Motor neuron (in vitro differentiated cells): Measurements from ENCODE around the gene TTYH2. TPM values are rescaled to one million over a fixed set of nuclear protein-coding genes. Genes with fewer than 3 reads are reported as not detected.
"Not testable (repeated sequence)": the region's sequence is repeated elsewhere in the genome, so short reads cannot be mapped to it uniquely, and the experiment has no call there.

Source experiments
- ATAC-seq, 8 experiments: fragments of 200-7000 bp; cut with Tn5 transposase; replicated peaks in 6 of 8; 2 replicates each; pipeline ENCODE4 v1.8.0; 2021; ENCODE audit warnings: mild to moderate bottlenecking in 8 of 8, moderate library complexity in 8 of 8
- H3K27ac ChIP-seq, 2 donors: fragments of 250-450 bp; sonication (Bioruptor Pico); 2 replicates each; pipeline ENCODE4 v1.9.0; 2021; ENCODE audit warnings: antibody characterized with exemption in 2 of 2, mild to moderate bottlenecking in 2 of 2, moderate library complexity in 1 of 2
- H3K4me1 ChIP-seq, 2 donors: fragments of 250-450 bp; sonication (Bioruptor Pico); replicated peaks in 1 of 2; 2 replicates each; pipeline ENCODE4 v1.6.1; 2021; ENCODE audit warnings: antibody characterized with exemption in 2 of 2, mild to moderate bottlenecking in 2 of 2, moderate library complexity in 1 of 2
- H3K4me3 ChIP-seq, 5 donors: fragments of 250-450 bp; sonication (Bioruptor Pico); 2 replicates each; pipeline ENCODE4 v1.9.0; 2021; ENCODE audit warnings: antibody characterized with exemption in 5 of 5, mild to moderate bottlenecking in 5 of 5, moderate library complexity in 4 of 5
- WGBS, 10 experiments: fragments of 450-650 bp; shearing (Covaris generic); methylation state at CpG; one replicate each; pipeline ENCODE4 v1.0.0; 2022; 5-methylcytosine and 5-hydroxymethylcytosine counted together
- in situ Hi-C, 9 experiments: fragments of 400-800 bp; cut with MboI; loops; one replicate each; pipeline ENCODE4 v1.15.0; 2021; ENCODE audit warnings: low sequenced_read_pairs in 9 of 9, low pct_unique_long_range_greater_than_20kb in 2 of 9; ENCODE audit not compliant: unreplicated experiment in 9 of 9
- total RNA-seq, 8 experiments: library from RNA; unstranded; fragments of 300-600 nt; gene quantifications; 2 replicates each; pipeline versions ENCODE4 v1.2.3 to v1.2.4, GENCODE V29; 2022

TTYH2 gene
- total RNA-seq, 8 experiments from 2014 or later, result 6.0 to 20.6 (median 9.1) TPM

GRCh38 chr17:74276541-74277009, 63.2 kb downstream of the TTYH2 start:
- peaks cover 38 to 50% of the 10 kb centered on the region in 2 donors for H3K4me1 ChIP-seq
- peak overlapping the region; percentile 4 to 32 for H3K27ac ChIP-seq
- peak in 3 of 8 experiments; percentile 18 to 72 (median 56) for ATAC-seq
- no peak overlapping the region for H3K4me3 ChIP-seq
- in situ Hi-C loops, result no loop called here
- 0 to 31% (median 20%) methylated on average over 1 to 2 of the region's 5 CpGs; no CpG with 5 or more reads in 3 of the 10 experiments for WGBS, 10 experiments

GRCh38 chr17:74277935-74278334, 64.6 kb downstream of the TTYH2 start:
- ATAC-seq, result no peak
- Histone ChIP-seq H3K27ac (no peak overlapping the region), H3K4me3 (no peak overlapping the region), H3K4me1 (peaks cover 25 to 36% of the 10 kb centered on the region in 2 donors)
- in situ Hi-C loops, result no loop called here
- WGBS, 10 experiments, result 0 to 57% methylated on average over 1 of the region's 1 CpG; no CpG with 5 or more reads in 8 of the 10 experiments

- 97 to 100% (median 100%) methylated on average over 1 to 4 of the region's 7 CpGs; no CpG with 5 or more reads in 7 of the 10 experiments for WGBS, 10 experiments
These were observed 66.2 kb downstream of the TTYH2 start for GRCh38 chr17:74279617-74280016.

GRCh38 chr17:74280093-74280513, 66.7 kb downstream of the TTYH2 start:
- 40 to 100% (median 83%) methylated on average over 1 to 2 of the region's 9 CpGs; no CpG with 5 or more reads in 4 of the 10 experiments for WGBS, 10 experiments
- H3K4me3 ChIP-seq, result no peak overlapping the region
- ATAC-seq, result peak in 2 of 8 experiments; percentile 86 to 89
- H3K4me1 ChIP-seq, result peaks cover 18 to 23% of the 10 kb centered on the region in 2 donors
- no peak overlapping the region for H3K27ac ChIP-seq
- in situ Hi-C loops, result no loop called here

More at GRCh38 chr17:74279617-74280016, 66.2 kb downstream of the TTYH2 start:
- H3K4me1 ChIP-seq, result peaks cover 18 to 20% of the 10 kb centered on the region in 2 donors
- H3K27ac ChIP-seq, ATAC-seq, H3K4me3 ChIP-seq, in situ Hi-C loops: not testable (repeated sequence)

- 80 to 100% (median 84%) methylated on average over 1 to 9 of the region's 20 CpGs; no CpG with 5 or more reads in 6 of the 10 experiments for WGBS, 10 experiments
- Histone ChIP-seq H3K4me1 (peaks cover 12 to 13% of the 10 kb centered on the region in 2 donors), H3K4me3 (no peak overlapping the region), H3K27ac (no peak overlapping the region)
- no peak for ATAC-seq
- in situ Hi-C loops, result no loop called here
These were observed 68.4 kb downstream of the TTYH2 start for GRCh38 chr17:74281799-74282198.

- in situ Hi-C loops, H3K27ac ChIP-seq, H3K4me3 ChIP-seq, ATAC-seq, H3K4me1 ChIP-seq: not testable (repeated sequence)
- 13 to 100% (median 71%) methylated on average over 2 to 3 of the region's 4 CpGs; no CpG with 5 or more reads in 6 of the 10 experiments for WGBS, 10 experiments
These were observed 68.9 kb downstream of the TTYH2 start for GRCh38 chr17:74282274-74282586.

GRCh38 chr17:74282587-74283370, 69.4 kb downstream of the TTYH2 start:
- 17 to 92% (median 71%) methylated on average over 2 to 7 of the region's 9 CpGs; no CpG with 5 or more reads in 2 of the 10 experiments for WGBS, 10 experiments
- in situ Hi-C loops, result no loop called here
- Histone ChIP-seq H3K27ac (no peak overlapping the region), H3K4me3 (no peak overlapping the region), H3K4me1 (peaks cover 6 to 9% of the 10 kb centered on the region in 2 donors)
- peak in 1 of 8 experiments; percentile 31 for ATAC-seq

GRCh38 chr17:74283371-74283673, 70.0 kb downstream of the TTYH2 start:
- in situ Hi-C loops, result no loop called here
- H3K4me1 ChIP-seq, result peaks cover 6 to 9% of the 10 kb centered on the region in 2 donors
- no peak for ATAC-seq
- no peak overlapping the region for H3K4me3 ChIP-seq
- 0 to 100% (median 86%) methylated on average over 1 to 4 of the region's 4 CpGs; no CpG with 5 or more reads in 1 of the 10 experiments for WGBS, 10 experiments
- H3K27ac ChIP-seq, result no peak overlapping the region

GRCh38 chr17:74287031-74287602, 73.7 kb downstream of the TTYH2 start:
- no peak overlapping the region for H3K27ac ChIP-seq
- H3K4me1 ChIP-seq, result peaks cover 14 to 18% of the 10 kb centered on the region in 2 donors
- no peak for ATAC-seq
- WGBS, 10 experiments, result 0 to 100% (median 52%) methylated on average over 1 to 14 of the region's 14 CpGs; no CpG with 5 or more reads in 3 of the 10 experiments
- no peak overlapping the region for H3K4me3 ChIP-seq
- in situ Hi-C loops, result no loop called here

- ATAC-seq, result no peak
- Histone ChIP-seq H3K4me1 (peaks cover 14 to 18% of the 10 kb centered on the region in 2 donors), H3K4me3 (no peak overlapping the region), H3K27ac (no peak overlapping the region)
- in situ Hi-C loops, result no loop called here
- WGBS, 10 experiments, result 0 to 100% (median 49%) methylated on average over 1 to 4 of the region's 5 CpGs; no CpG with 5 or more reads in 2 of the 10 experiments
These were observed 75.4 kb downstream of the TTYH2 start for GRCh38 chr17:74288785-74289184.

GRCh38 chr17:74289688-74290087, 76.3 kb downstream of the TTYH2 start:
- no peak overlapping the region for H3K27ac ChIP-seq
- 62 to 100% (median 95%) methylated on average over 1 to 3 of the region's 11 CpGs; no CpG with 5 or more reads in 5 of the 10 experiments for WGBS, 10 experiments
- ATAC-seq, result no peak
- peaks cover 14 to 15% of the 10 kb centered on the region in 2 donors for H3K4me1 ChIP-seq
- no peak overlapping the region for H3K4me3 ChIP-seq
- in situ Hi-C loops, result no loop called here

- in situ Hi-C loops, result no loop called here
- peak in 6 of 8 experiments; percentile 54 to 80 (median 74) for ATAC-seq
These were observed 77.0 kb downstream of the TTYH2 start for GRCh38 chr17:74290340-74290739.

GRCh38 chr17:74292495-74292894, 79.1 kb downstream of the TTYH2 start:
- WGBS, 10 experiments, result 7 to 100% (median 87%) methylated on average over 2 to 7 of the region's 10 CpGs
- no peak for ATAC-seq
- H3K27ac ChIP-seq, result no peak overlapping the region
- H3K4me3 ChIP-seq, result no peak overlapping the region
- in situ Hi-C loops, result no loop called here
- H3K4me1 ChIP-seq, result peaks cover 11 to 16% of the 10 kb centered on the region in 2 donors

More at GRCh38 chr17:74290340-74290739, 77.0 kb downstream of the TTYH2 start:
- peaks cover 9 to 11% of the 10 kb centered on the region in 2 donors for H3K4me1 ChIP-seq
- 0 to 100% (median 62%) methylated on average over 1 to 11 of the region's 11 CpGs; no CpG with 5 or more reads in 2 of the 10 experiments for WGBS, 10 experiments
- no peak overlapping the region for H3K4me3 ChIP-seq
- no peak overlapping the region for H3K27ac ChIP-seq
